GM12873 (cell line): Measurements from ENCODE around the gene HYKK.

Experiments used
- TF ChIP-seq, protein P1 (sequence below): IDR thresholded peaks from 2 replicates; pipeline ENCODE4 v1.5.1; 2012; ENCODE audit warnings: low read depth, mild to moderate bottlenecking, moderate library complexity, low read length, control low read depth; ENCODE audit not compliant: insufficient read depth; ENCODE audit errors: missing control alignments

HYKK gene

DNA sequence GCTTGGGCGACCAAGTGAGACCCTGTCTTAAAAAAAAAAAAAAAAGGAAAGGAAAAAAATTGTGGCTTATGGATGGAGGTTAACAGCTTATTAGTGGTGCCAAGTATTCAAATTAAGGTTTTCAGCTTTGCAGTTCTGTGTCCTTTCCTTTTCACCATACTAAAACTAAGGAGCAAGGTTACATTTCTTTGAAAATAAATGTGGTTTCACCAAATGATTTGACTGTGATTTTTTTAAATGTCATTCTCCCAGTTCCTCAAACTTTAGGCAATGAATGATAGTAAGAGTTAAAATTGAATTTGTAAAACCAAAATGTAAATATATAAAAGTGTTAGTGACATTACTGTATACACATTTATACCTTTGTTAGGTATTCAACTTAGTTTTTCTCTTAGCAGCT, 67.6 kb downstream of the HYKK start:
- TF ChIP-seq, protein P1, sequence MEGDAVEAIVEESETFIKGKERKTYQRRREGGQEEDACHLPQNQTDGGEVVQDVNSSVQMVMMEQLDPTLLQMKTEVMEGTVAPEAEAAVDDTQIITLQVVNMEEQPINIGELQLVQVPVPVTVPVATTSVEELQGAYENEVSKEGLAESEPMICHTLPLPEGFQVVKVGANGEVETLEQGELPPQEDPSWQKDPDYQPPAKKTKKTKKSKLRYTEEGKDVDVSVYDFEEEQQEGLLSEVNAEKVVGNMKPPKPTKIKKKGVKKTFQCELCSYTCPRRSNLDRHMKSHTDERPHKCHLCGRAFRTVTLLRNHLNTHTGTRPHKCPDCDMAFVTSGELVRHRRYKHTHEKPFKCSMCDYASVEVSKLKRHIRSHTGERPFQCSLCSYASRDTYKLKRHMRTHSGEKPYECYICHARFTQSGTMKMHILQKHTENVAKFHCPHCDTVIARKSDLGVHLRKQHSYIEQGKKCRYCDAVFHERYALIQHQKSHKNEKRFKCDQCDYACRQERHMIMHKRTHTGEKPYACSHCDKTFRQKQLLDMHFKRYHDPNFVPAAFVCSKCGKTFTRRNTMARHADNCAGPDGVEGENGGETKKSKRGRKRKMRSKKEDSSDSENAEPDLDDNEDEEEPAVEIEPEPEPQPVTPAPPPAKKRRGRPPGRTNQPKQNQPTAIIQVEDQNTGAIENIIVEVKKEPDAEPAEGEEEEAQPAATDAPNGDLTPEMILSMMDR: no peak
